HCT116 (cell line): Measurements from ENCODE around the gene TRPM8. TPM values are rescaled to one million over a fixed set of nuclear protein-coding genes. Genes with fewer than 3 reads are reported as not detected.

Experiments
- ATAC-seq: fragments of 200-7000 bp; cut with Tn5 transposase; 2 replicates; pipeline ENCODE4 v1.9.1; 2020; ENCODE audit warnings: mild to moderate bottlenecking, moderate library complexity
- Bru-seq: library from RNA; stranded (reverse); fragments of 400-500 nt; gene quantifications from one replicate; lab custom pipeline; 2021; lab: Mats Ljungman, UMichigan
- BruChase-seq, 2 experiments: library from RNA; stranded (reverse); fragments of 400-500 nt; gene quantifications; one replicate each; lab custom pipeline; 2021; lab: Mats Ljungman, UMichigan
- BruUV-seq: library from RNA; stranded (reverse); fragments of 400-500 nt; replicated peaks from 2 replicates; lab custom pipeline; 2021; lab: Mats Ljungman, UMichigan
- CTCF ChIA-PET: fragments of 300-600 bp; sonication (Branson Sonifier 250); formaldehyde crosslinking; loops from one replicate; lab custom pipeline; 2021; ENCODE audit warnings: antibody characterized with exemption; lab: Charles Lee
- POLR2A ChIA-PET: fragments of 300-600, 350-600 bp; sonication (Branson Sonifier 250); formaldehyde crosslinking; loops from one replicate; lab custom pipeline; 2021; ENCODE audit warnings: antibody characterized with exemption; lab: Charles Lee
- RAD21 ChIA-PET, 2 experiments: fragments of 300-600 bp; sonication (Branson Sonifier 250); formaldehyde crosslinking; loops; one replicate each; lab custom pipeline; 2023; ENCODE audit warnings: low total read pairs in 2 of 2; ENCODE audit not compliant: uncharacterized antibody in 2 of 2, unreplicated experiment in 2 of 2, low non-redundant PET in 1 of 2; lab: Charles Lee
- DNase-seq: peaks from one replicate; pipeline ENCODE4 v3.0.0-alpha.2; 2010; ENCODE audit warnings: low read depth, low spot score
- H2AFZ ChIP-seq: fragments of 200-600 bp; shearing (Covaris generic), sonication (generic); 2 replicates; pipeline ENCODE4 v1.6.1; 2017; ENCODE audit warnings: low read depth, mixed run types, mixed read lengths, antibody characterized with exemption, low read length; ENCODE audit not compliant: poor library complexity, severe bottlenecking
- H3K27ac ChIP-seq: 2 replicates; pipeline ENCODE4 v1.5.1; 2012; ENCODE audit warnings: low read depth, low read length
- H3K27me3 ChIP-seq: fragments of 200-600 bp; sonication (generic); 2 replicates; pipeline ENCODE4 v1.6.1; 2016; ENCODE audit warnings: mixed run types, low read length, mixed read lengths; ENCODE audit not compliant: insufficient read depth
- H3K36me3 ChIP-seq, 2 experiments: fragments of 200-500 bp in 1 of 2; fragments of 200-600 bp in 1 of 2; sonication (Bioruptor generic) in 1 of 2; sonication (generic) in 1 of 2; 2 replicates each; pipeline versions ENCODE4 v1.5.1 to v1.6.1; 2014 to 2016; ENCODE audit warnings: low read length in 2 of 2, inconsistent platforms in 1 of 2, mixed read lengths in 1 of 2, mixed run types in 1 of 2; ENCODE audit not compliant: insufficient read depth in 2 of 2, control insufficient read depth in 1 of 2
- H3K4me1 ChIP-seq, 2 experiments: fragments of 200-600 bp in 1 of 2; sonication (generic) in 1 of 2; 2 replicates each; pipeline versions ENCODE4 v1.5.1 to v1.6.1; 2012 to 2017; ENCODE audit warnings: low read length in 2 of 2, inconsistent platforms in 1 of 2, mild to moderate bottlenecking in 1 of 2, mixed read lengths in 1 of 2, mixed run types in 1 of 2, moderate library complexity in 1 of 2; ENCODE audit not compliant: insufficient read depth in 2 of 2, control insufficient read depth in 1 of 2
- H3K4me2 ChIP-seq: fragments of 200-600 bp; sonication (generic); 2 replicates; pipeline ENCODE4 v1.6.1; 2017; ENCODE audit warnings: mixed run types, low read length, mixed read lengths
- H3K4me3 ChIP-seq, 2 experiments: fragments of 200-600 bp in 1 of 2; sonication (generic) in 1 of 2; replicated peaks in 1 of 2; 2 replicates each; pipeline ENCODE4 v1.5.1; 2011 to 2016; ENCODE audit warnings: low read length in 2 of 2, control low read depth in 1 of 2, low read depth in 1 of 2, mild to moderate bottlenecking in 1 of 2, mixed read lengths in 1 of 2, mixed run types in 1 of 2
- H3K79me2 ChIP-seq: fragments of 200-600 bp; sonication (generic); 2 replicates; pipeline ENCODE4 v1.6.1; 2017; ENCODE audit warnings: mild to moderate bottlenecking, mixed run types, low read length, moderate library complexity, mixed read lengths; ENCODE audit not compliant: insufficient read depth
- H3K9ac ChIP-seq: fragments of 200-600 bp; sonication (generic); 2 replicates; pipeline ENCODE4 v1.6.1; 2016; ENCODE audit warnings: low read length, mixed read lengths
- H3K9me2 ChIP-seq: fragments of 200-600 bp; sonication (generic), shearing (Covaris generic); 2 replicates; pipeline ENCODE4 v1.6.1; 2017; ENCODE audit warnings: mixed run types, mild to moderate bottlenecking, moderate library complexity; ENCODE audit not compliant: insufficient read depth
- H3K9me3 ChIP-seq, 2 experiments: fragments of 200-500 bp in 1 of 2; fragments of 200-600 bp in 1 of 2; sonication (Bioruptor generic) in 1 of 2; sonication (generic) in 1 of 2; 2 replicates each; pipeline ENCODE4 v1.6.1; 2014 to 2017; ENCODE audit warnings: low read length in 2 of 2, mixed read lengths in 2 of 2, inconsistent platforms in 1 of 2, low read depth in 1 of 2, mild to moderate bottlenecking in 1 of 2, mixed run types in 1 of 2, moderate library complexity in 1 of 2; ENCODE audit not compliant: control insufficient read depth in 1 of 2, insufficient read depth in 1 of 2
- H4K20me1 ChIP-seq: fragments of 200-600 bp; sonication (generic), shearing (Covaris generic); 2 replicates; pipeline ENCODE4 v1.6.1; 2017; ENCODE audit warnings: mixed run types, mild to moderate bottlenecking, moderate library complexity; ENCODE audit not compliant: insufficient read depth
- CBX3 ChIP-seq: IDR thresholded peaks from 2 replicates; pipeline ENCODE4 v1.6.1; 2012; ENCODE audit warnings: low read depth
- EGR1 ChIP-seq: IDR thresholded peaks from 2 replicates; pipeline ENCODE4 v1.6.1; 2012; ENCODE audit warnings: low read depth
- ELF1 ChIP-seq: IDR thresholded peaks from 2 replicates; pipeline ENCODE4 v1.6.1; 2012; ENCODE audit warnings: low read depth, borderline replicate concordance
- EZH2 ChIP-seq: fragments of 200-600 bp; sonication (generic); IDR thresholded peaks from 2 replicates; pipeline ENCODE4 v1.6.1; 2017; ENCODE audit warnings: antibody characterized with exemption, mixed run types
- FOSL1 ChIP-seq: IDR thresholded peaks from 2 replicates; pipeline ENCODE4 v1.6.1; 2012; ENCODE audit warnings: low read depth
- MAX ChIP-seq: IDR thresholded peaks from 2 replicates; pipeline ENCODE4 v1.6.1; 2012
- POLR2A ChIP-seq: IDR thresholded peaks from 2 replicates; pipeline ENCODE4 v1.7.0; 2011; ENCODE audit warnings: borderline replicate concordance; ENCODE audit not compliant: insufficient read depth, insufficient read length; ENCODE audit errors: extremely low read depth
- POLR2AphosphoS5 ChIP-seq: IDR thresholded peaks from 2 replicates; pipeline ENCODE4 v1.6.1; 2011; ENCODE audit warnings: mild to moderate bottlenecking, low read depth, low read length, moderate library complexity
- RAD21 ChIP-seq: IDR thresholded peaks from 2 replicates; pipeline ENCODE4 v1.6.1; 2012; ENCODE audit warnings: low read depth, mild to moderate bottlenecking
- SIN3A ChIP-seq: IDR thresholded peaks from 2 replicates; pipeline ENCODE4 v1.6.1; 2012; ENCODE audit warnings: low read depth
- SP1 ChIP-seq: IDR thresholded peaks from 2 replicates; pipeline ENCODE4 v1.6.1; 2012; ENCODE audit warnings: low read depth
- SRF ChIP-seq: IDR thresholded peaks from 2 replicates; pipeline ENCODE4 v1.6.1; 2012; ENCODE audit warnings: low read depth
- TCF7L2 ChIP-seq: IDR thresholded peaks from 2 replicates; pipeline ENCODE4 v1.7.0; 2011; ENCODE audit warnings: borderline replicate concordance, inconsistent platforms; ENCODE audit not compliant: insufficient read depth, insufficient read length; ENCODE audit errors: extremely low read depth
- YY1 ChIP-seq: IDR thresholded peaks from 2 replicates; pipeline ENCODE4 v1.6.1; 2011; ENCODE audit warnings: low read length, low read depth, moderate library complexity, mild to moderate bottlenecking; ENCODE audit not compliant: insufficient replicate concordance; ENCODE audit errors: extremely low read depth
- ZFX ChIP-seq: fragments of 450-650 bp; IDR thresholded peaks from 2 replicates; pipeline ENCODE4 v1.6.1; 2017
- intact Hi-C: fragments of 100-400 bp; cut with micrococcal nuclease; formaldehyde crosslinking; loops from 2 replicates; pipeline ENCODE4 v1.10.0; 2022
- long read RNA-seq: library from polyadenylated mRNA; unstranded; transcript quantifications from one replicate; pipeline ENCODE4 v2.0.0, GENCODE V29; 2021; ENCODE audit not compliant: unreplicated experiment
- polyA plus RNA-seq: library from polyadenylated mRNA; unstranded; fragments of >200 nt; gene quantifications from 2 replicates; pipeline ENCODE4 v1.2.1, GENCODE V29; 2012; ENCODE audit warnings: missing spikeins
- total RNA-seq: library from RNA; stranded (reverse); gene quantifications from one replicate; pipeline ENCODE4 v1.2.1, GENCODE V29; 2021; ENCODE audit not compliant: unreplicated experiment

TRPM8 gene
- total RNA-seq (0.39 TPM), Bru-seq, nascent RNA (percentile 14 among the genes with signal in this experiment), BruChase-seq, experiment 1, labeled RNA remaining after a 6-hour chase (percentile 17 among the genes with signal in this experiment), BruChase-seq, experiment 2, labeled RNA remaining after a 2-hour chase (percentile 16 among the genes with signal in this experiment)
- 0.34 and 0.35 TPM in 2 replicates for polyA plus RNA-seq
- long read RNA-seq, result 0 reads

- ATAC-seq, result no peak
- no peak within 1 kb of the TSS for H3K27ac ChIP-seq
- CTCF ChIA-PET, result interaction anchor here (3.4 kb wide), 1 partner anchor 12 kb away, joined by 19 read pairs; no protein-coding TSS in a partner anchor
These were observed at the start of gene TRPM8 for GRCh38 chr2:233917116-233917515. TRPM8 (plus strand) TSS chr2:233917373; CDS start chr2:233926538, 9,165 bp downstream.

GRCh38 chr2:233867993-233868532, 49.1 kb upstream of the TRPM8 start, which contains the start of gene MSL3B:
MSL3B (minus strand) TSS chr2:233868386.
- intact Hi-C loops, result no loop called here
- H3K9me2 ChIP-seq, result no peaks in the 10 kb centered on the region
- peaks cover 0 to 6% of the 10 kb centered on the region in 2 experiments; a peak in 2 of 4 replicates for H3K4me1 ChIP-seq
- no peaks in the 10 kb centered on the region for H3K27me3 ChIP-seq
- ChIA-PET CTCF (interaction anchor here (0.7 to 1.7 kb wide), 2 partner anchors 10 to 13 kb away, joined by 3 to 9 read pairs; no protein-coding TSS in a partner anchor), RAD21 (interaction anchor here in 1 of 2 experiments (0.7 kb wide), 1 partner anchor 389 kb away, joined by 4 read pairs; no protein-coding TSS in a partner anchor), POLR2A (interaction anchor here (0.6 kb wide), 1 partner anchor 143 kb away, joined by 3 read pairs; no protein-coding TSS in a partner anchor)
- peaks cover 34% of the 10 kb centered on the region for H3K79me2 ChIP-seq
- peaks cover 0 to 12% of the 10 kb centered on the region in 2 experiments; a peak in 1 of 4 replicates for H3K36me3 ChIP-seq
- 0 out of 4 replicates have a peak, but pooled peaks cover 0 to 3% of the 10 kb centered on the region in 2 experiments for H3K9me3 ChIP-seq
- BruUV-seq, result no TSS peak
- peak; percentile 46 for DNase-seq
- peak; percentile 89 for ATAC-seq
- TF ChIP-seq TCF7L2, result peak; percentile 63
- no peak for TF ChIP-seq RAD21
- TF ChIP-seq EGR1, result peak; percentile 89
- TF ChIP-seq ZFX, result peak; percentile 54; the same call in 1 of the 2 replicates
- peak; percentile 58; the same call in 1 of the 2 replicates for TF ChIP-seq SIN3A
- TF ChIP-seq FOSL1, result no peak
- TF ChIP-seq POLR2AphosphoS5, result peak; percentile 91
- peak; percentile 40 for TF ChIP-seq YY1
- TF ChIP-seq MAX, result peak; percentile 89
- TF ChIP-seq SRF, result peak; percentile 67; the same call in 1 of the 2 replicates
- no peak for TF ChIP-seq ELF1
- TF ChIP-seq POLR2A, result peak; percentile 83
- TF ChIP-seq CBX3, result peak; percentile 60
- peak within 1 kb of the TSS; percentile 95 for H3K4me2 ChIP-seq
- peak within 1 kb of the TSS; percentile 73 for H3K27ac ChIP-seq
- peak within 1 kb of the TSS; percentile 81 for H3K9ac ChIP-seq
- peak within 1 kb of the TSS; percentile 99 for H2AFZ ChIP-seq
- H3K4me3 ChIP-seq, result peak within 1 kb of the TSS; percentile 76 to 87
- H4K20me1 ChIP-seq, result no peaks in the 10 kb centered on the region

More at GRCh38 chr2:233917116-233917515, at the start of gene TRPM8:
- H3K4me1 ChIP-seq, result peaks cover 0 to 8% of the 10 kb centered on the region in 2 experiments; a peak in 1 of 4 replicates
- no peak within 1 kb of the TSS for H3K4me3 ChIP-seq
- H3K4me2 ChIP-seq, result no peak within 1 kb of the TSS
- ChIA-PET POLR2A (interaction anchor here (1.0 kb wide), 1 partner anchor 11 kb away, joined by 3 read pairs; no protein-coding TSS in a partner anchor), RAD21 (no interaction called here)
- no peak for DNase-seq
- no peaks in the 10 kb centered on the region for H3K79me2 ChIP-seq
- no peaks in the 10 kb centered on the region for H4K20me1 ChIP-seq
- TF ChIP-seq EZH2 (no peak), SP1 (no peak), SIN3A (no peak), CBX3 (no peak), POLR2A (no peak)
- H3K9me3 ChIP-seq, result no peaks in the 10 kb centered on the region
- intact Hi-C loops, result no loop called here
- no peaks in the 10 kb centered on the region for H3K36me3 ChIP-seq
- H2AFZ ChIP-seq, result no peak within 1 kb of the TSS
- no peak within 1 kb of the TSS for H3K9ac ChIP-seq
- no peaks in the 10 kb centered on the region for H3K9me2 ChIP-seq
- BruUV-seq, result no TSS peak
- H3K27me3 ChIP-seq, result peaks cover 28% of the 10 kb centered on the region
